22Rv1 (cell line): Measurements from ENCODE around the gene NCOA3.

Source experiments
- H3K27ac ChIP-seq: fragments of 450-650 bp; 2 replicates; pipeline ENCODE4 v1.5.1; 2017
- CTCF ChIP-seq: fragments of 450-650 bp; IDR thresholded peaks from 2 replicates; pipeline ENCODE4 v1.5.1; 2017; ENCODE audit warnings: mild to moderate bottlenecking
- ZFX ChIP-seq: fragments of 450-650 bp; IDR thresholded peaks from 2 replicates; pipeline ENCODE4 v1.6.1; 2017; ENCODE audit warnings: antibody characterized with exemption, borderline replicate concordance

The NCOA3 gene

GRCh38 chr20:47655635-47656034 is 153.9 kb downstream of the NCOA3 start:
- H3K27ac ChIP-seq = no peak overlapping the region
- no peak for TF ChIP-seq CTCF
- TF ChIP-seq ZFX = no peak

GRCh38 chr20:47656318-47656717 is 154.6 kb downstream of the NCOA3 start:
- H3K27ac ChIP-seq = no peak overlapping the region
- TF ChIP-seq ZFX = no peak
- no peak for TF ChIP-seq CTCF

GRCh38 chr20:47659904-47660601 is 158.4 kb downstream of the NCOA3 start:
- TF ChIP-seq CTCF = no peak
- no peak for TF ChIP-seq ZFX
- no peak overlapping the region for H3K27ac ChIP-seq

GRCh38 chr20:47660602-47660905 is 158.9 kb downstream of the NCOA3 start:
- H3K27ac ChIP-seq = no peak overlapping the region
- TF ChIP-seq CTCF (no peak), ZFX (no peak)

GRCh38 chr20:47660983-47661700 is 159.5 kb downstream of the NCOA3 start:
- TF ChIP-seq ZFX (no peak), CTCF (no peak)
- H3K27ac ChIP-seq = no peak overlapping the region

GRCh38 chr20:47661714-47662113 is 160.0 kb downstream of the NCOA3 start:
- H3K27ac ChIP-seq = no peak overlapping the region
- no peak for TF ChIP-seq CTCF
- TF ChIP-seq ZFX = no peak

GRCh38 chr20:47662483-47663353 is 161.0 kb downstream of the NCOA3 start:
- TF ChIP-seq ZFX (no peak), CTCF (no peak)

More at GRCh38 chr20:47662483-47663353, 161.0 kb downstream of the NCOA3 start:
- H3K27ac ChIP-seq = no peak overlapping the region
